ENCODE results near the gene PRKAG3.

DNA sequence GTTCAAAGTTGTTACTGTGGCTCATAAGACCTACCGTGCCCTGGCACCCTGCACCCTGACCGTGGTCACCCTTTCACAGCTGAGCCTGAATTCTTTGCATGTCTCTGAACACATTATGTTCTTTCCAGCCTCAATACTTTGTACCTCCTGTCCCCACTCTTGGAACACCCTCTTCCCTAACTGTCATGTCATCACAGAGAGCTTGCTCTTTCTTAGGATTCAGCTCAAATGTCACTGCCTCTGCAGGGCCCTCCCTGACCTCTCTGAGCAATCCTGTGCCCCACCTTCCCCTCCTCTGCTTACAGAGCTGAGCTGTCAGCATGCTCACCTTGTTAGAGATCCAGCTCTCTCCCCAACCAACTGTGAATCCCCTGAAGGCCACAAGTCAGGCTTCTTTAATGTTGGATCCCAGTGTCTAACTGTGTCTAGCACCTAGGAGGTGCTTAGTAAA, 15.0 kb downstream of the PRKAG3 start:
- TF ChIP-seq, protein P1, sequence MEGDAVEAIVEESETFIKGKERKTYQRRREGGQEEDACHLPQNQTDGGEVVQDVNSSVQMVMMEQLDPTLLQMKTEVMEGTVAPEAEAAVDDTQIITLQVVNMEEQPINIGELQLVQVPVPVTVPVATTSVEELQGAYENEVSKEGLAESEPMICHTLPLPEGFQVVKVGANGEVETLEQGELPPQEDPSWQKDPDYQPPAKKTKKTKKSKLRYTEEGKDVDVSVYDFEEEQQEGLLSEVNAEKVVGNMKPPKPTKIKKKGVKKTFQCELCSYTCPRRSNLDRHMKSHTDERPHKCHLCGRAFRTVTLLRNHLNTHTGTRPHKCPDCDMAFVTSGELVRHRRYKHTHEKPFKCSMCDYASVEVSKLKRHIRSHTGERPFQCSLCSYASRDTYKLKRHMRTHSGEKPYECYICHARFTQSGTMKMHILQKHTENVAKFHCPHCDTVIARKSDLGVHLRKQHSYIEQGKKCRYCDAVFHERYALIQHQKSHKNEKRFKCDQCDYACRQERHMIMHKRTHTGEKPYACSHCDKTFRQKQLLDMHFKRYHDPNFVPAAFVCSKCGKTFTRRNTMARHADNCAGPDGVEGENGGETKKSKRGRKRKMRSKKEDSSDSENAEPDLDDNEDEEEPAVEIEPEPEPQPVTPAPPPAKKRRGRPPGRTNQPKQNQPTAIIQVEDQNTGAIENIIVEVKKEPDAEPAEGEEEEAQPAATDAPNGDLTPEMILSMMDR (IDR thresholded peaks at IDR 0.05) = no peak
- TF ChIP-seq TCF7 (CRISPR knock-in tag; IDR thresholded peaks at IDR 0.05; ENCODE audit: low read depth) (no peak), CBFB (CRISPR knock-in tag; IDR thresholded peaks at IDR 0.05; ENCODE audit: low read depth) (no peak), ZNF263 (CRISPR knock-in tag; IDR thresholded peaks at IDR 0.05; ENCODE audit: low read depth) (no peak), ELF4 (CRISPR knock-in tag; IDR thresholded peaks at IDR 0.05; ENCODE audit: low read depth) (no peak), HMGA2 (CRISPR knock-in tag; IDR thresholded peaks at IDR 0.05) (no peak), CREB1 (CRISPR knock-in tag; IDR thresholded peaks at IDR 0.05) (no peak), CREM (CRISPR knock-in tag; IDR thresholded peaks at IDR 0.05) (no peak), ZNF121 (CRISPR knock-in tag; IDR thresholded peaks at IDR 0.05) (no peak)
- TF ChIP-seq, protein P2, sequence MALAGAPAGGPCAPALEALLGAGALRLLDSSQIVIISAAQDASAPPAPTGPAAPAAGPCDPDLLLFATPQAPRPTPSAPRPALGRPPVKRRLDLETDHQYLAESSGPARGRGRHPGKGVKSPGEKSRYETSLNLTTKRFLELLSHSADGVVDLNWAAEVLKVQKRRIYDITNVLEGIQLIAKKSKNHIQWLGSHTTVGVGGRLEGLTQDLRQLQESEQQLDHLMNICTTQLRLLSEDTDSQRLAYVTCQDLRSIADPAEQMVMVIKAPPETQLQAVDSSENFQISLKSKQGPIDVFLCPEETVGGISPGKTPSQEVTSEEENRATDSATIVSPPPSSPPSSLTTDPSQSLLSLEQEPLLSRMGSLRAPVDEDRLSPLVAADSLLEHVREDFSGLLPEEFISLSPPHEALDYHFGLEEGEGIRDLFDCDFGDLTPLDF (CRISPR knock-in tag; IDR thresholded peaks at IDR 0.05) = no peak
- TF ChIP-seq, protein P3, sequence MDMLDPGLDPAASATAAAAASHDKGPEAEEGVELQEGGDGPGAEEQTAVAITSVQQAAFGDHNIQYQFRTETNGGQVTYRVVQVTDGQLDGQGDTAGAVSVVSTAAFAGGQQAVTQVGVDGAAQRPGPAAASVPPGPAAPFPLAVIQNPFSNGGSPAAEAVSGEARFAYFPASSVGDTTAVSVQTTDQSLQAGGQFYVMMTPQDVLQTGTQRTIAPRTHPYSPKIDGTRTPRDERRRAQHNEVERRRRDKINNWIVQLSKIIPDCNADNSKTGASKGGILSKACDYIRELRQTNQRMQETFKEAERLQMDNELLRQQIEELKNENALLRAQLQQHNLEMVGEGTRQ (CRISPR knock-in tag; IDR thresholded peaks at IDR 0.05) = no peak
- TF ChIP-seq, protein P4, sequence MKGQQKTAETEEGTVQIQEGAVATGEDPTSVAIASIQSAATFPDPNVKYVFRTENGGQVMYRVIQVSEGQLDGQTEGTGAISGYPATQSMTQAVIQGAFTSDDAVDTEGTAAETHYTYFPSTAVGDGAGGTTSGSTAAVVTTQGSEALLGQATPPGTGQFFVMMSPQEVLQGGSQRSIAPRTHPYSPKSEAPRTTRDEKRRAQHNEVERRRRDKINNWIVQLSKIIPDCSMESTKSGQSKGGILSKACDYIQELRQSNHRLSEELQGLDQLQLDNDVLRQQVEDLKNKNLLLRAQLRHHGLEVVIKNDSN (CRISPR knock-in tag; IDR thresholded peaks at IDR 0.05) = no peak
- TF ChIP-seq, protein P5, sequence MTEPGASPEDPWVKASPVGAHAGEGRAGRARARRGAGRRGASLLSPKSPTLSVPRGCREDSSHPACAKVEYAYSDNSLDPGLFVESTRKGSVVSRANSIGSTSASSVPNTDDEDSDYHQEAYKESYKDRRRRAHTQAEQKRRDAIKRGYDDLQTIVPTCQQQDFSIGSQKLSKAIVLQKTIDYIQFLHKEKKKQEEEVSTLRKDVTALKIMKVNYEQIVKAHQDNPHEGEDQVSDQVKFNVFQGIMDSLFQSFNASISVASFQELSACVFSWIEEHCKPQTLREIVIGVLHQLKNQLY (CRISPR knock-in tag; IDR thresholded peaks at IDR 0.05) = no peak
- TF ChIP-seq, protein P6, sequence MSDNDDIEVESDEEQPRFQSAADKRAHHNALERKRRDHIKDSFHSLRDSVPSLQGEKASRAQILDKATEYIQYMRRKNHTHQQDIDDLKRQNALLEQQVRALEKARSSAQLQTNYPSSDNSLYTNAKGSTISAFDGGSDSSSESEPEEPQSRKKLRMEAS (CRISPR knock-in tag; IDR thresholded peaks at IDR 0.05) = no peak

Data from WTC11 (cell line).